Measurements from ENCODE around the gene ACTL8.
A peak's percentile ranks its signal among the peaks of the same experiment; 100 is the strongest.

Gene ACTL8

DNA sequence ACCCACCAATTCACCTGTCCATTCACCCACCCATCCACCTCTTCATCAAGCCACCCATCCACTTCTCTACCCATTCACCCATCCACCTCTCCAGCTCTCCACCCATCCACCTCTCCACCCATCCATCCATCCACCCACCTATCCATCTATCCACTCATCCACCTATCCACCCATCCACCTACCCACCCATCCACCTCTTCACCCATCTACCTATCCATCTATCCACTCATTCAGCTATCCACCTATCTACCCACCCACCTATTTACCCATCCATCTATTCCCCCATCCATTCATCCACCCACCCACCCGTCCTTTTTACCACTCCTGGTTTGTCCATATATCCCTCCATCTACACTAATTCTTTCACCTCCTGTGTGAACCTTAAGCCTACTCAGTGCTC lies 105.7 kb downstream of the ACTL8 start:
- CTCF ChIA-PET = no interaction called here
- Histone ChIP-seq H3K4me1 (ENCODE audit: control extremely low read depth in 1 of 4, control insufficient read depth in 4 of 4, insufficient read depth in 4 of 4, low read length in 3 of 4) (no peaks in the 10 kb centered on the region), H3K9me3 (ENCODE audit: control extremely low read depth in 1 of 5, control insufficient read depth in 4 of 5, insufficient read depth in 2 of 5, low read depth in 1 of 5, low read length in 4 of 5) (no peaks in the 10 kb centered on the region), H3K27ac (ENCODE audit: insufficient read depth in 1 of 2, low read depth in 1 of 2, low read length in 2 of 2, poor library complexity in 1 of 2, severe bottlenecking in 2 of 2) (no peak overlapping the region), H3K27me3 (replicated peaks in 2 of 5; ENCODE audit: control insufficient read depth in 4 of 5, insufficient read depth in 5 of 5, low read length in 4 of 5) (peaks cover 0 to 20% (median 3%) of the 10 kb centered on the region in 5 experiments), H3K36me3 (ENCODE audit: control insufficient read depth in 4 of 4, insufficient read depth in 4 of 4, low read length in 3 of 4) (no peaks in the 10 kb centered on the region), H3K4me3 (ENCODE audit: control insufficient read depth in 1 of 7, extremely low read depth in 1 of 7, insufficient read depth in 4 of 7, low read depth in 2 of 7, low read length in 6 of 7) (no peak overlapping the region)
- POLR2A ChIA-PET = no interaction called here
- 100% methylated on average over 1 of the region's 1 CpG for WGBS (ENCODE audit: insufficient coverage)
- no peak for DNase-seq

GRCh38 chr1:17861685-17862084 lies 106.6 kb downstream of the ACTL8 start:
- Histone ChIP-seq H3K9me3 (ENCODE audit: control extremely low read depth in 1 of 5, control insufficient read depth in 4 of 5, insufficient read depth in 2 of 5, low read depth in 1 of 5, low read length in 4 of 5) (no peaks in the 10 kb centered on the region), H3K4me3 (ENCODE audit: control insufficient read depth in 1 of 7, extremely low read depth in 1 of 7, insufficient read depth in 4 of 7, low read depth in 2 of 7, low read length in 6 of 7) (no peak overlapping the region), H3K36me3 (ENCODE audit: control insufficient read depth in 4 of 4, insufficient read depth in 4 of 4, low read length in 3 of 4) (no peaks in the 10 kb centered on the region), H3K27me3 (replicated peaks in 2 of 5; ENCODE audit: control insufficient read depth in 4 of 5, insufficient read depth in 5 of 5, low read length in 4 of 5) (peaks cover 0 to 20% (median 3%) of the 10 kb centered on the region in 5 experiments), H3K27ac (ENCODE audit: insufficient read depth in 1 of 2, low read depth in 1 of 2, low read length in 2 of 2, poor library complexity in 1 of 2, severe bottlenecking in 2 of 2) (no peak overlapping the region), H3K4me1 (ENCODE audit: control extremely low read depth in 1 of 4, control insufficient read depth in 4 of 4, insufficient read depth in 4 of 4, low read length in 3 of 4) (no peaks in the 10 kb centered on the region)
- WGBS (ENCODE audit: insufficient coverage) = 16% methylated on average over 2 of the region's 3 CpGs
- CTCF ChIA-PET = no interaction called here
- POLR2A ChIA-PET = no interaction called here
- DNase-seq = peak in 1 of 3 donors; percentile 1

GRCh38 chr1:17862121-17862520 lies 107.0 kb downstream of the ACTL8 start:
- H3K27ac ChIP-seq (ENCODE audit: insufficient read depth in 1 of 2, low read depth in 1 of 2, low read length in 2 of 2, poor library complexity in 1 of 2, severe bottlenecking in 2 of 2) = no peak overlapping the region
- 100% methylated on average over 1 of the region's 2 CpGs for WGBS (ENCODE audit: insufficient coverage)
- no peaks in the 10 kb centered on the region for H3K9me3 ChIP-seq (ENCODE audit: control extremely low read depth in 1 of 5, control insufficient read depth in 4 of 5, insufficient read depth in 2 of 5, low read depth in 1 of 5, low read length in 4 of 5)
- DNase-seq = no peak
- H3K27me3 ChIP-seq (replicated peaks in 2 of 5; ENCODE audit: control insufficient read depth in 4 of 5, insufficient read depth in 5 of 5, low read length in 4 of 5) = peaks cover 0 to 17% (median 3%) of the 10 kb centered on the region in 5 experiments
- H3K4me3 ChIP-seq (ENCODE audit: control insufficient read depth in 1 of 7, extremely low read depth in 1 of 7, insufficient read depth in 4 of 7, low read depth in 2 of 7, low read length in 6 of 7) = no peak overlapping the region
- ChIA-PET POLR2A (no interaction called here), CTCF (no interaction called here)
- no peaks in the 10 kb centered on the region for H3K36me3 ChIP-seq (ENCODE audit: control insufficient read depth in 4 of 4, insufficient read depth in 4 of 4, low read length in 3 of 4)
- H3K4me1 ChIP-seq (ENCODE audit: control extremely low read depth in 1 of 4, control insufficient read depth in 4 of 4, insufficient read depth in 4 of 4, low read length in 3 of 4) = no peaks in the 10 kb centered on the region

DNA sequence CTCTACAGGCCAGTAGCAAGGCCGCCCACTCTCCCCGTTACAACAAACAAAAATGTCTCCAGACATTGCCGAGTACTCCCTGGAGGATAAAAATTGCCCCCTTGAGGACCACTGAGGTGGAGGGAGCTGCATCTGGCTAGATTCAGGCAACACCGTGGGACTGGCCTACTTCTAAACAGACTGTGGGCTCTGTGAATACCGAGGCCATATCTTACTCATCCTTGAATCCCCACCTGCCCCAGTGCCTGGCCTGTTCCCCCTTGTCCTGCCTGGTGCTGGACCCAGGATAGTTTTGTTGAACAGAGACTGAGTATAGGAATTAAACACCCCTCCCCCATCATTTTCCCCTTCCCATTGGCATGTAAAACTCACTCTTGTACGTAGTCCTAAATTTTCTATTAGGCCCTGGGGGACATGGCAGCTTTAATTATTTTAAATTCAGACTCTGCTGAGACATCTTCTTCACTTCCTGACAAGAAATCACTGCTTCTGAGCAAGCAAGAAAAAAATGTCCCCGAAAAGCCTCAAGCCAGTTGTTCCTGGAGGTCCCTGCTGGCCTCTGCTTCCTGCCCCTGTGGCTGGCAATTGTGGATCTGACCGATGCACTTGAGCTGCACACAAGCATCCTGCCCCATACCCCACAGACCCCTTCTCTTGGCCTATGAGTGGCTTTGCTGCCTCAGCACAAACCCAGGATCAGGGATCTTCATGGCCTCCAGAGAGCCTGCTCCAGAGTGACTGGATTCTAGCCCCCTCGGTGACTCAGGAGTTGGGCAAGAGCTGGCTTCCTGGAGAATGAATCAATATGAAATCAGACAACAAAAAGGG lies 111.0 kb downstream of the ACTL8 start:
- WGBS (ENCODE audit: insufficient coverage) = 64% methylated on average over 7 of the region's 9 CpGs
- Histone ChIP-seq H3K27me3 (replicated peaks in 2 of 5; ENCODE audit: control insufficient read depth in 4 of 5, insufficient read depth in 5 of 5, low read length in 4 of 5) (peaks cover 0 to 19% (median 0%) of the 10 kb centered on the region in 5 experiments), H3K36me3 (ENCODE audit: control insufficient read depth in 4 of 4, insufficient read depth in 4 of 4, low read length in 3 of 4) (no peaks in the 10 kb centered on the region), H3K9me3 (ENCODE audit: control extremely low read depth in 1 of 5, control insufficient read depth in 4 of 5, insufficient read depth in 2 of 5, low read depth in 1 of 5, low read length in 4 of 5) (no peaks in the 10 kb centered on the region), H3K27ac (ENCODE audit: insufficient read depth in 1 of 2, low read depth in 1 of 2, low read length in 2 of 2, poor library complexity in 1 of 2, severe bottlenecking in 2 of 2) (no peak overlapping the region), H3K4me3 (ENCODE audit: control insufficient read depth in 1 of 7, extremely low read depth in 1 of 7, insufficient read depth in 4 of 7, low read depth in 2 of 7, low read length in 6 of 7) (no peak overlapping the region), H3K4me1 (ENCODE audit: control extremely low read depth in 1 of 4, control insufficient read depth in 4 of 4, insufficient read depth in 4 of 4, low read length in 3 of 4) (no peaks in the 10 kb centered on the region)
- no peak for DNase-seq
- ChIA-PET POLR2A (no interaction called here), CTCF (no interaction called here)

- H3K27me3 ChIP-seq (replicated peaks in 2 of 5; ENCODE audit: control insufficient read depth in 4 of 5, insufficient read depth in 5 of 5, low read length in 4 of 5) = peaks cover 0 to 19% (median 0%) of the 10 kb centered on the region in 5 experiments
- H3K27ac ChIP-seq (ENCODE audit: insufficient read depth in 1 of 2, low read depth in 1 of 2, low read length in 2 of 2, poor library complexity in 1 of 2, severe bottlenecking in 2 of 2) = no peak overlapping the region
- no peak for DNase-seq
- POLR2A ChIA-PET = no interaction called here
- CTCF ChIA-PET = no interaction called here
- no peaks in the 10 kb centered on the region for H3K4me1 ChIP-seq (ENCODE audit: control extremely low read depth in 1 of 4, control insufficient read depth in 4 of 4, insufficient read depth in 4 of 4, low read length in 3 of 4)
- H3K36me3 ChIP-seq (ENCODE audit: control insufficient read depth in 4 of 4, insufficient read depth in 4 of 4, low read length in 3 of 4) = no peaks in the 10 kb centered on the region
- WGBS (ENCODE audit: insufficient coverage) = 97% methylated on average over 2 of the region's 3 CpGs
- H3K4me3 ChIP-seq (ENCODE audit: control insufficient read depth in 1 of 7, extremely low read depth in 1 of 7, insufficient read depth in 4 of 7, low read depth in 2 of 7, low read length in 6 of 7) = no peak overlapping the region
- no peaks in the 10 kb centered on the region for H3K9me3 ChIP-seq (ENCODE audit: control extremely low read depth in 1 of 5, control insufficient read depth in 4 of 5, insufficient read depth in 2 of 5, low read depth in 1 of 5, low read length in 4 of 5)
Observed at GRCh38 chr1:17866740-17867029, 111.6 kb downstream of the ACTL8 start.

GRCh38 chr1:17867470-17867869 lies 112.3 kb downstream of the ACTL8 start:
- Histone ChIP-seq H3K27me3 (replicated peaks in 2 of 5; ENCODE audit: control insufficient read depth in 4 of 5, insufficient read depth in 5 of 5, low read length in 4 of 5) (peaks cover 0 to 19% (median 0%) of the 10 kb centered on the region in 5 experiments), H3K36me3 (ENCODE audit: control insufficient read depth in 4 of 4, insufficient read depth in 4 of 4, low read length in 3 of 4) (no peaks in the 10 kb centered on the region), H3K9me3 (ENCODE audit: control extremely low read depth in 1 of 5, control insufficient read depth in 4 of 5, insufficient read depth in 2 of 5, low read depth in 1 of 5, low read length in 4 of 5) (no peaks in the 10 kb centered on the region), H3K4me1 (ENCODE audit: control extremely low read depth in 1 of 4, control insufficient read depth in 4 of 4, insufficient read depth in 4 of 4, low read length in 3 of 4) (no peaks in the 10 kb centered on the region), H3K4me3 (ENCODE audit: control insufficient read depth in 1 of 7, extremely low read depth in 1 of 7, insufficient read depth in 4 of 7, low read depth in 2 of 7, low read length in 6 of 7) (no peak overlapping the region), H3K27ac (ENCODE audit: insufficient read depth in 1 of 2, low read depth in 1 of 2, low read length in 2 of 2, poor library complexity in 1 of 2, severe bottlenecking in 2 of 2) (no peak overlapping the region)
- ChIA-PET POLR2A (no interaction called here), CTCF (no interaction called here)
- no peak for DNase-seq
- WGBS (ENCODE audit: insufficient coverage) = 83% methylated on average over 1 of the region's 8 CpGs

DNA sequence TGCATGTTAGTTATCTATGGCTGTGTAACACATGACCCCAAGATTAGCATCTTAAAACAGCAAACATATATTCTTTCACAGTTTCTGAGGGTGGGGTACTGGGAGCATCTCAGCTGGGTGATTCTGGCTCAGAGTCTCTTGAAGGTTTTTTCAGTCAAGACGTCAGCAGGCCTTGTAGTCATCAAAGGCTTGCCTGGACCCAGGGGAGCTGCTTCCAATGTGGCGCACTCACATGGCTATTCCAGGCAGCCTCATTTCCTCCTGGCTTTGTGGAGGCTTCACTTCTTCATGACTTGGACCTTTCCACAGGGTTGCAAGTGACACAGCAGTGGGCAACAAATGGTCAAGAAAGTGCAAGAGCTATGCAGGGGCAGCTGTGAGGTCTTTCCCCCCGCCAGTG lies 114.7 kb downstream of the ACTL8 start:
- H3K36me3 ChIP-seq (ENCODE audit: control insufficient read depth in 4 of 4, insufficient read depth in 4 of 4, low read length in 3 of 4) = no peaks in the 10 kb centered on the region
- no peaks in the 10 kb centered on the region for H3K9me3 ChIP-seq (ENCODE audit: control extremely low read depth in 1 of 5, control insufficient read depth in 4 of 5, insufficient read depth in 2 of 5, low read depth in 1 of 5, low read length in 4 of 5)
- H3K27ac ChIP-seq (ENCODE audit: insufficient read depth in 1 of 2, low read depth in 1 of 2, low read length in 2 of 2, poor library complexity in 1 of 2, severe bottlenecking in 2 of 2) = no peak overlapping the region
- peaks cover 0 to 17% (median 0%) of the 10 kb centered on the region in 5 experiments for H3K27me3 ChIP-seq (replicated peaks in 2 of 5; ENCODE audit: control insufficient read depth in 4 of 5, insufficient read depth in 5 of 5, low read length in 4 of 5)
- H3K4me3 ChIP-seq (ENCODE audit: control insufficient read depth in 1 of 7, extremely low read depth in 1 of 7, insufficient read depth in 4 of 7, low read depth in 2 of 7, low read length in 6 of 7) = no peak overlapping the region
- WGBS (ENCODE audit: insufficient coverage) = 72% methylated on average over 2 of the region's 3 CpGs
- H3K4me1 ChIP-seq (ENCODE audit: control extremely low read depth in 1 of 4, control insufficient read depth in 4 of 4, insufficient read depth in 4 of 4, low read length in 3 of 4) = no peaks in the 10 kb centered on the region
- CTCF ChIA-PET = no interaction called here
- POLR2A ChIA-PET = no interaction called here
- DNase-seq = no peak
